HG03469 (cell line): ENCODE measurements around the gene NFIX.

Experiments used
- ATAC-seq: cut with Tn5 transposase; IDR thresholded peaks from one replicate; pipeline ENCODE4 v1.9.1; 2021; ENCODE audit warnings: mild to moderate bottlenecking, moderate library complexity, moderate number of reproducible peaks; ENCODE audit not compliant: unreplicated experiment

Gene NFIX

DNA sequence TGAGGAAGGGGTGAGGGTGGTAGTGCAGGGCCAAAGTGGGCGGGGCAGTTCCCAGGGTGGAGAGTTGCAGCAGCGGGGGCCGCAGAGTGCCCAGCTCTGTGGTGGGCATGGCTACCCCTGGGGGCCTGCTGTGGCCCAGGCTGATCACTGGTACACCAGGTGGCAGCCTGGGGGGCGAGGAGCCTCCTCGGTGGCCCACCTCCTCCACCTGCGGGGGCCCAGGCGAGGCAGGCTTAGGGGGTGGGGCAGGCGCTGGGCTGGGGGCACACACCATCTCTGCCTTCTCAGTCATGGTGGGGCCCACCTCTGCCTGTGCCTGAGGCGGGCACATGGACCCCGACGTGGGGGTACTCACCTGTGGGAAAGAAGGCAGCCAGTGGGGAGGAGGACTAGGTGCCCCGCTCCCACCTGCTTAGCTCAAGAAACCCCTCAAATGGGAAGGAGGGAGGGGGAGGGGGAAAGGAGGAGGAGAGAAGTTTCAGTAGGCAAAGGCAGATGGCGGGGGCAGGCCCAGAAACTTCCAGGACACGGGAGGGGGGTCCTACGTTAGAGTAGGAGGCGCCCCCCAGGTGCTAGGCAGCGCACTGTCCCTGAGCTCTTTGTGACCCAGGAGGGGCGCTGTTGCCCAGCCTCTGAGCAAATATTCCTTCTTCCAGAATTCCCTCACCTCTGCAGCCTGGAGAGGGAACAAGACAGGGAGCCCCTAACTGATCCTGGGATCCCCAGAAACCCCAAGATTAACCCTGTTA, 105.7 kb downstream of the NFIX start:
- ATAC-seq: no peak

GRCh38 chr19:13101590-13102415, 106.5 kb downstream of the NFIX start:
- ATAC-seq: no peak

- ATAC-seq: no peak
Observed at GRCh38 chr19:13102416-13102665, 107.1 kb downstream of the NFIX start.

GRCh38 chr19:13102666-13103580, 107.6 kb downstream of the NFIX start, which contains the start of gene LYL1:
LYL1 (minus strand) TSS chr19:13102858; CDS start chr19:13101171, 1,687 bp downstream.
- ATAC-seq: peak; percentile 32

DNA sequence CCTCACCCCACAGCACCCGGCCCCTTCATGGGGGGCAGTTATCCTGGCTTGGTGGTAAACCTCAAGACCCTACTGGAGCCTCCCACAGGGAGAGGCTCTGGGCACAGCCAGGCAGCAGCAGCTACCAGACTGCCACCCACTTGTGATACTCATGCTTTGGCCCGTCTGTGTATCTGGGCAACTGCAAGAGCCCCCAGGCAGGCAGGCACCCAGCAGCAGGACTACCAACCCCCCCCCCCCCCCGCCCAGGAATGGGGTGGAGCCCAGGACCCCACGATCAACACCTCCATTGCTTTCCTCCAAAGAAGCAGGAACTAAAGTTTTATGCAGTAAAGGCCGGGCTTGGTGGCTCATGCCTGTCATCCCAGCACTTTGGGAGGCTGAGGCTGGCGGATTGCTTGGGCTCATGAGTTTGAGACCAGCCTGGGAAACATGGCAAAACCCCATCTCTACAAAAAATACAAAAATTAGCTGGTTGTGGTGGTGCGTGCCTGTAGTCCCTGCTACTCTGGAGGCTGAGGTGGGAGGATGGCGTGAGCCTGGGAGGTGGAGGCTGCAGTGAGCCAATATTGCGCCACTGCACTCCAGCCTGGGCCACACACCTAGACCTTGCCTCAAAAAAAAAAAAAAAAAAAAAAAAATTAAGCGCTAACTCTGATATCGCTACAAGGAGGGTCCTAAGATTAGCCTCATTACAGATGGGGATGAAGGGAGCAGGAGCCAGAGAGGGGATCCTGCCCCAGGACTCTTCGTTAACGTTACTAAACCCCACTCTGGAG, 108.5 kb downstream of the NFIX start:
- no peak for ATAC-seq

- no peak for ATAC-seq
Observed at GRCh38 chr19:13104360-13104847, 109.1 kb downstream of the NFIX start.

DNA sequence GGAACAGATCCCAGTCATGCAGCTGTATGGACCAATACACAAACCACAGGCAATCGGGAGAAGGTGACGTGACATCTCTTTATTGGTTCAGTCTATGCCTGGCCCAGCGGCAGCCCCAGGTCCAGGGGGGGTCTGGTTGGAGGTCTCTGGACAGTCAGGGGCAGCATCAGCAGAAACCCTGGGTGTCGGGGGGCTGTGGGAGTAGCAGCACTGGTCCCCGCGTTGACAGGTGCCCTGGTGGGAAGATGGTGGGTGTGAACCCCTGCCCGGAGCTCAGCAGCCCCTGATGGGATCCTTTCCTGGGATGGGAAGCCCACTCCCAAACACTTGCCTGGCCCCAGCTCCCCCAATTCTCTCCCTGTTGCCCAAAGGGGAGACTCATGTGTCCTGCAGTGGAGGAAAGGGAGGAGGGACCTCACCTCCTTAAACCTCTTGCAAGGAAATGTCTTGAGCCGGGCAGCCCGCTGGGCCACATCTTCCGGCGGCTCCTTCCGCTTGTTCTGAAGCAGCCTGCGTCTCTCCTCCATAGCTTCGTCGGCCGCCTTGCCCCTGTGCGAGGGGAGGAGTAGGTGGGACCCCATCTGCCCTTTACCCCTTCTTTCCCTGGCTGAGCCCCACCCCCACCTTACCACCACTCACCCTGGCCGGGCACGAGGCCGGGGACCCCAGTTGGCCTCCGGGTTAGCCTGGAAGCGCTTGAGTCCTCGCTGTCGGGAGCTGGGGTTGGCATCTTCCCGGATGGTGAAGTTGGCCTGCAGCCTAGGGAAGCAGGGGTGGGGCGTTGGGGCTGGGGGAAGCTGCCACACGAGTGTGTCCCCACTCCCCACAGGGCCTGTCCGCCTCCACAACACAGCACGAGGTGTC, 109.8 kb downstream of the NFIX start:
- ATAC-seq: no peak

DNA sequence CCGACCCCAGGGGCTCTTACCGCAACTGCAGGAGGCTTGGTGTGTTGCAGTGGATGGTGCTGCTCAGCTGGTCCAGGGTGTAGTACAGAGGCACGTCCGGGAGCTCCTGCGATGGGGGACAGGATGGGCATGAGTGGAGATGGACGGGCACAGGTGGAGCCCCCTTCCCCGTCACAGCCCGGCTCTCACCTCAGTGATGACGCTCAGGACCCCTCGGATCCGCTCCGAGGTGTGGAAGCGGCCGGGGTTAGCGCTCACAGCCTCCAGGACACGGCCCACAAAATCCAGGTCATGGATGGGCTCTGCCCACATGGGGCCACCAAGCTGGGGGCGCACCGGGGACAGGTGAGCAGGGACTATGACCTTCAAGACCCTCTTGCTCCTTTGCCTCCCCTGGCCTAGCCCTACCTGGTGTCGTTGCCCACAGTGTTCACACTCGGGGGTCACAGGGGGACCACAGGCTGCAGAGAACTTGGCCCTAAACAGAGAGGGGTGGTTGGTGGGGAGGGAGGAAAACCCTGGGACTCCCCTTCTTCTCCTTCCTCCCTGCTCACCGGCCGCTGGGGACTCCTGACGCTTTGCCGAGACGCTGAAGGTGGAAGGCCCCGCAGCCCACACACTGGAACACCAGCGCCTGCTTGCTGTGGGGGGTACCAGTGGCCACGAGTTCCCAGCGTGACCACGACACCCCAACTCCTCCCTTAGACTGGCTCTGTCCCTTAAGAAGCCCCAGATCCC, 114.3 kb downstream of the NFIX start:
- no peak for ATAC-seq

GRCh38 chr19:13110099-13110610, 114.9 kb downstream of the NFIX start:
- no peak for ATAC-seq

- ATAC-seq: no peak
Observed at GRCh38 chr19:13112555-13112954, 117.3 kb downstream of the NFIX start.

GRCh38 chr19:13115936-13116281, 120.6 kb downstream of the NFIX start:
- no peak for ATAC-seq

DNA sequence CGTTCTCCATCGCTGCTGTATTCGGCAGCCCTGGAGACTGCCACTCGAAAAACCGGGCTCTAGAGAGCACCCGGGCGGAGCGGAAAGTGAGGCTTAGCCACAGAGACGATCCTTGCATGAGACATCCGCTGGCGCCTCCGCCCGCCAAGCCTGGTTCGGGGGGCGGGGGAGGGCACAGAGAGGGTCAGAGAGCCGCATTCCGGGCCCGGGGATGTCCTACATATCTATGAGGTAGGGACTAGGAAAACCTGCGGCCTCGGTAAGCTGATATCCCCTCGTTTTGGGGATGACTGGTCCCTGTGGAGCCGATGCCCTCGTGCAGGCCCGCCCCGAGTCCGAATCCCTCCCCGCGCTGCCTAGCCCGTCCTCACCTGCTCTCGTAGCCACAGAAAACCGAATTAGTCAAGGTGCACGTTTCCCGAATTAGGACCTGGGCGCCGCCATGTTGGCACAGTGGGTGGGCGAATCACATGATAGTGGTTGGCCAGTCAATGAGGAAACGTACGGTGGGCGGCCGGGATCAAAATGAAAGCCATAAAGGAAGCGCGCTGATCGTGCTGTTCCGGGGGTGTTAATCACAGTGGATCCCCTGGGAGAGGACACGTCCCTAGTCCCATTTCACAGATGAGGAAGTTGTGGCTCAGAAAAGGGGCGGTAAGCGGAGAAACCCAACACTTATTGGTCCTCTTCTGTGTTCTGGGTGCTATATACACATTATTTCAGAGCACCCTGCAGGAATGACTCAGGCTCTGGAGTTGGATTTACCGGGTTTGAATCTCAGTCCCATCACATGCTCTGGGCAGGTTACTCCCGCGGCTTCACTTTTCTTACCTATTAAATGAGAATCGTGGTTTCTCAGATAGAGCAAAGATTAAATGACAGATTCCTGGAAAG, 121.3 kb downstream of the NFIX start, which contains the start of gene TRMT1:
Gene TRMT1 (minus strand): TSS at position 459 of the 894 bp plus-strand sequence. CDS start 341 bp downstream, at position 118.
- ATAC-seq: no peak

- ATAC-seq: no peak
Observed at GRCh38 chr19:13117176-13117771, 122.0 kb downstream of the NFIX start.

DNA sequence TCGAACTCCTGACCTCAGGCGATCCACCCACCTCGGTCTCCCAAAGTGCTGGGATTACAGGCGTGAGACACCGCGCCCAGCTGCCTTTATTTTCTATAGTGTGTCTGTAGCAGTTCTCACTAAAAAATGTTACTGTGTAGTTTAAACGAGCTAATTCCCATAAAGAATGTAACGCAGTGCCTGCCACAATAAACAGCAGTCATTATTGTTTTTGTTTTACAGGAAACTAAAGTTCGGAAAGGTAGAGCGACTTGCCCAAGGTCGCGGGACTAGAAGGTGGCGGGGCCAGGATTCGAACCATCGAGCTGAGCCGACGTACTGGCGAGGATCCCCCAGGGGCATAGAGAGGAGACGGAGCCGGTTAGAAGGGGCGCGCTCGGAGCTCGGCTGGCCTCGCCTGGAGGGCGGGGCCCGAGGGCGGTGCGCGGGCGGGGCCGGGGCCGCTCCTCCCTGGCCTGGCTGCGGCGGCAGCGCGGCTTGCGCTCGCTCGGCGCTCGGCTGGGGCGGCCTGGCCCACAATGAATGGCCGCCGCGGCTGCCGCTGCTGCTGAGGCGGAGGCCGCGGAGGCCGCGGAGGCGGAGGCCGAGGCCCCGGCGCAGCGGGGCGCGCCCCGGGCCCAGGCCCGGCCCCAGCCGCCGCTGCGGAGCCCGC, 122.6 kb downstream of the NFIX start, which contains the start of gene NACC1:
Gene NACC1 (plus strand): TSS at position 493 of the 652 bp plus-strand sequence. CDS start 16,944 bp downstream, outside the sequence.
- ATAC-seq: peak; percentile 35

DNA sequence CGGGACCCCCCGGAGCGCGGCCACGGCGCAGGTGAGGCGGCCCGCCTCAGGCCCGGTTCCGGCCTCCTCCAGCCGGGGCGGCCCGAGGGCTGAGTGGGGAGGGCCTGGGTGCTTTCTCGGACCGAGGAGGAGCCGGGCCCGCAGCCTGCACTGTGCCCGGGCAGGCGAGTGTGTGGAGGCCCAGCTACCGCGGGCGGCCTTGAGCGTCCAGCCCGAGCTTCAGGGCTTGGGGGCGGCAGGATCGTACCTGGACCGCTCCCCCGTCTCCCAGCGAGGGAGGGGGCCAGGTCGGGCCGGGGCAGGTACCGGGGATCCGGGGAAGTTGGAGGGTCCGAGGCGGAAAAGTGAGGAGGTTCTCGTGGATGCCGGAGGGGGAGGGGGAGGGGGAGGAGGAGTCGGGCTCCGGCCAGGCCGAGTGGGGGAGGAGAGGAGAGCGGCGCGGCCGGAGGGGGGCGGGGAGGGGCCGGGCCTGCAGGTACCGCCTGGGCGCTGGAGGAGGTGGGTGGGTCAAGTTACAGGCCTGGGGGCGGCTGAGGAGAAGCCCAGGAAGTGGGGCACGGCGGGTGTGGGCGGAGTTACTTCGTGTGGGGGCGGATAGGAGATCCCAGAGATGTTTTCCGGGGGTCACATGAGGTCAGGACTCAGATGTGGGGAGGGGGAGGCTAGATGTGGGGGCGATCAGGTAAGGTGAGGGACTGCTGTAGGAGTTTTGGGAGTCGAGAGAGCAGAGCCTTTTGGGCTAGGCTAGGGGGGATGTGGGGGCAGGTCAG, 123.3 kb downstream of the NFIX start:
- ATAC-seq: no peak

GRCh38 chr19:13119627-13120026, 124.4 kb downstream of the NFIX start:
- no peak for ATAC-seq
